GM23338 (cell line): ENCODE data around the gene HDDC3. TPM values are rescaled to one million over a fixed set of nuclear protein-coding genes. Genes with fewer than 3 reads are reported as not detected.

ENCODE experiments used
- ATAC-seq: fragments of 200-7000 bp; cut with Tn5 transposase; 3 replicates; pipeline ENCODE4 v1.9.1; 2020
- DNase-seq: peaks from one replicate; pipeline ENCODE4 v3.0.0-alpha.2; 2015; ENCODE audit warnings: low spot score
- H2AFZ ChIP-seq: fragments of 200-600 bp; sonication (generic); 2 replicates; pipeline ENCODE4 v1.8.0; 2016; ENCODE audit warnings: antibody characterized with exemption, mild to moderate bottlenecking, moderate library complexity
- H3F3A ChIP-seq: fragments of 200-600 bp; sonication (generic); replicated peaks from 2 replicates; pipeline ENCODE4 v1.8.0; 2017; ENCODE audit warnings: antibody characterized with exemption, mixed run types, low read depth
- H3K27ac ChIP-seq: fragments of 200-600 bp; sonication (generic); 2 replicates; pipeline ENCODE4 v1.6.1; 2016; ENCODE audit warnings: low read depth
- H3K27me3 ChIP-seq: fragments of 200-600 bp; sonication (generic); 2 replicates; pipeline ENCODE4 v1.8.0; 2016; ENCODE audit warnings: mild to moderate bottlenecking, mixed run types, moderate library complexity; ENCODE audit not compliant: insufficient read depth
- H3K36me3 ChIP-seq: fragments of 200-600 bp; sonication (generic); 2 replicates; pipeline ENCODE4 v1.8.0; 2016; ENCODE audit warnings: mild to moderate bottlenecking; ENCODE audit not compliant: insufficient read depth
- H3K4me1 ChIP-seq: fragments of 200-600 bp; sonication (generic); 2 replicates; pipeline ENCODE4 v1.8.0; 2016; ENCODE audit warnings: mild to moderate bottlenecking, moderate library complexity; ENCODE audit not compliant: insufficient read depth
- H3K4me2 ChIP-seq: fragments of 200-600 bp; sonication (generic); 2 replicates; pipeline ENCODE4 v1.7.1; 2017; ENCODE audit warnings: mixed run types
- H3K4me3 ChIP-seq: fragments of 200-600 bp; sonication (generic); 2 replicates; pipeline ENCODE4 v1.6.1; 2016; ENCODE audit warnings: mixed run types
- H3K79me2 ChIP-seq: fragments of 200-600 bp; sonication (generic); replicated peaks from 2 replicates; pipeline ENCODE4 v1.8.0; 2017; ENCODE audit warnings: mild to moderate bottlenecking; ENCODE audit not compliant: insufficient read depth
- H3K9me2 ChIP-seq: fragments of 200-600 bp; sonication (generic); 2 replicates; pipeline ENCODE4 v1.8.0; 2017; ENCODE audit not compliant: insufficient read depth
- H4K20me1 ChIP-seq: fragments of 200-600 bp; sonication (generic); replicated peaks from 2 replicates; pipeline ENCODE4 v1.8.0; 2017; ENCODE audit warnings: mild to moderate bottlenecking; ENCODE audit not compliant: insufficient read depth
- H3K27ac Mint-ChIP-seq: 2 replicates; pipeline ENCODE4 v1.8.0; 2020; ENCODE audit warnings: inconsistent platforms, mild to moderate bottlenecking, moderate library complexity, mixed read lengths
- H3K27me3 Mint-ChIP-seq: 3 replicates; pipeline ENCODE4 v1.8.0; 2022; ENCODE audit warnings: low read depth, mild to moderate bottlenecking, moderate library complexity, mixed read lengths, inconsistent platforms; ENCODE audit not compliant: insufficient read depth, poor library complexity
- H3K36me3 Mint-ChIP-seq: 3 replicates; pipeline ENCODE4 v1.8.0; 2021; ENCODE audit warnings: low read depth, mild to moderate bottlenecking, inconsistent platforms, moderate library complexity, mixed read lengths
- H3K4me1 Mint-ChIP-seq: 3 replicates; pipeline ENCODE4 v1.8.0; 2020; ENCODE audit warnings: mild to moderate bottlenecking, inconsistent platforms, mixed read lengths
- H3K4me3 Mint-ChIP-seq: 3 replicates; pipeline ENCODE4 v1.8.0; 2021; ENCODE audit warnings: moderate library complexity, mild to moderate bottlenecking, inconsistent platforms, mixed read lengths
- H3K9me3 Mint-ChIP-seq: 3 replicates; pipeline ENCODE4 v1.8.0; 2020; ENCODE audit warnings: moderate library complexity, mild to moderate bottlenecking, inconsistent platforms, mixed read lengths
- CREB1 ChIP-seq: fragments of 250-450 bp; sonication (Bioruptor Pico); IDR thresholded peaks from 2 replicates; pipeline ENCODE4 v1.5.0; 2020; ENCODE audit warnings: low read depth, mild to moderate bottlenecking, moderate library complexity
- EZH2phosphoT487 ChIP-seq: fragments of 200-600 bp; sonication (generic); IDR thresholded peaks from one replicate; pipeline ENCODE4 v1.8.1; 2018; ENCODE audit warnings: antibody characterized with exemption; ENCODE audit not compliant: unreplicated experiment
- NANOG ChIP-seq: IDR thresholded peaks from 2 replicates; pipeline ENCODE4 v1.6.1; 2016; ENCODE audit warnings: antibody characterized with exemption, borderline replicate concordance
- STAT1 ChIP-seq: IDR thresholded peaks from one replicate; pipeline ENCODE4 v1.6.1; 2016; ENCODE audit warnings: antibody characterized with exemption; ENCODE audit not compliant: unreplicated experiment
- ZNF114 ChIP-seq: fragments of 250-450 bp; sonication (Bioruptor Pico); IDR thresholded peaks from 2 replicates; pipeline ENCODE4 v1.5.0; 2020; ENCODE audit warnings: mild to moderate bottlenecking, moderate library complexity
- polyA plus RNA-seq: library from polyadenylated mRNA; unstranded; fragments of >200 nt; fragmentation: Nextera tagmentation; extraction: Ambion mirVana; gene quantifications from 2 replicates; pipeline ENCODE4 v1.2.1, GENCODE V29; 2016
- total RNA-seq: library from RNA; depleted of rRNA; stranded (reverse); fragments of >200 nt; shearing (Covaris generic); gene quantifications from 2 replicates; pipeline ENCODE4 v1.2.3, GENCODE V29; 2014
- TF ChIP-seq, protein P1 (sequence below): fragments of 250-450 bp; sonication (Bioruptor Pico); IDR thresholded peaks from 2 replicates; pipeline ENCODE4 v1.5.0; 2020; ENCODE audit warnings: mild to moderate bottlenecking, moderate library complexity
- TF ChIP-seq, protein P2 (sequence below): IDR thresholded peaks from 2 replicates; pipeline ENCODE4 v1.6.1; 2016; ENCODE audit warnings: antibody characterized with exemption

The HDDC3 gene
- total and polyA plus RNA-seq, 2 experiments from 2014 or later, result 17.4 to 19.0 TPM

DNA sequence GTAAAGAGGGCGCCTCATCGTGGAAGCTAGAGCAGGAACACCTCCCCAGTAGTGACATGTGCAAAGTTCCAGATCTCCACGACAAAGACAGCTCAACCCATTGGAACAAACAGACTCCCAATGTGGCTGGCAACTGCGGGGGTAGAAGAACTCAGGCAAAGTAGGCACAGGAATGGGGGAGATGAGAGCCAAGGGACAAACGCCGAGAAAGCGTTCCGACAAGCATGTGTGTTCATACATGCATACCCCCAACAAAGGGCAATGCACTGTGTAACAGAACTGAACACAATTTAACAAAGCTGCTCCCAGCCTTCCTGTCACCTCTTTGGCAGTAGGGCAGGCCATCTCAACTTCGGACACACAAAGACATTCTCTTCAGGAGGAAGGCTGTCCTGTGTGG, 33.9 kb upstream of the HDDC3 start:
- H3K79me2 ChIP-seq, result no peaks in the 10 kb centered on the region; the same call in 1 of the 2 replicates
- H3K27ac Mint-ChIP-seq, result no peak overlapping the region
- no peaks in the 10 kb centered on the region for H3K4me1 ChIP-seq
- no peaks in the 10 kb centered on the region for H3K27me3 ChIP-seq
- no peaks in the 10 kb centered on the region for H3K9me2 ChIP-seq
- H3K9me3 Mint-ChIP-seq, result no peaks in the 10 kb centered on the region
- H3K4me3 Mint-ChIP-seq, result no peak overlapping the region
- H2AFZ ChIP-seq, result no peak overlapping the region
- peaks cover 6% of the 10 kb centered on the region for H3K27me3 Mint-ChIP-seq
- no peak for TF ChIP-seq CREB1
- TF ChIP-seq ZNF114 (CRISPR knock-in tag), result no peak
- TF ChIP-seq NANOG, result no peak
- TF ChIP-seq STAT1, result no peak
- TF ChIP-seq, protein P1, sequence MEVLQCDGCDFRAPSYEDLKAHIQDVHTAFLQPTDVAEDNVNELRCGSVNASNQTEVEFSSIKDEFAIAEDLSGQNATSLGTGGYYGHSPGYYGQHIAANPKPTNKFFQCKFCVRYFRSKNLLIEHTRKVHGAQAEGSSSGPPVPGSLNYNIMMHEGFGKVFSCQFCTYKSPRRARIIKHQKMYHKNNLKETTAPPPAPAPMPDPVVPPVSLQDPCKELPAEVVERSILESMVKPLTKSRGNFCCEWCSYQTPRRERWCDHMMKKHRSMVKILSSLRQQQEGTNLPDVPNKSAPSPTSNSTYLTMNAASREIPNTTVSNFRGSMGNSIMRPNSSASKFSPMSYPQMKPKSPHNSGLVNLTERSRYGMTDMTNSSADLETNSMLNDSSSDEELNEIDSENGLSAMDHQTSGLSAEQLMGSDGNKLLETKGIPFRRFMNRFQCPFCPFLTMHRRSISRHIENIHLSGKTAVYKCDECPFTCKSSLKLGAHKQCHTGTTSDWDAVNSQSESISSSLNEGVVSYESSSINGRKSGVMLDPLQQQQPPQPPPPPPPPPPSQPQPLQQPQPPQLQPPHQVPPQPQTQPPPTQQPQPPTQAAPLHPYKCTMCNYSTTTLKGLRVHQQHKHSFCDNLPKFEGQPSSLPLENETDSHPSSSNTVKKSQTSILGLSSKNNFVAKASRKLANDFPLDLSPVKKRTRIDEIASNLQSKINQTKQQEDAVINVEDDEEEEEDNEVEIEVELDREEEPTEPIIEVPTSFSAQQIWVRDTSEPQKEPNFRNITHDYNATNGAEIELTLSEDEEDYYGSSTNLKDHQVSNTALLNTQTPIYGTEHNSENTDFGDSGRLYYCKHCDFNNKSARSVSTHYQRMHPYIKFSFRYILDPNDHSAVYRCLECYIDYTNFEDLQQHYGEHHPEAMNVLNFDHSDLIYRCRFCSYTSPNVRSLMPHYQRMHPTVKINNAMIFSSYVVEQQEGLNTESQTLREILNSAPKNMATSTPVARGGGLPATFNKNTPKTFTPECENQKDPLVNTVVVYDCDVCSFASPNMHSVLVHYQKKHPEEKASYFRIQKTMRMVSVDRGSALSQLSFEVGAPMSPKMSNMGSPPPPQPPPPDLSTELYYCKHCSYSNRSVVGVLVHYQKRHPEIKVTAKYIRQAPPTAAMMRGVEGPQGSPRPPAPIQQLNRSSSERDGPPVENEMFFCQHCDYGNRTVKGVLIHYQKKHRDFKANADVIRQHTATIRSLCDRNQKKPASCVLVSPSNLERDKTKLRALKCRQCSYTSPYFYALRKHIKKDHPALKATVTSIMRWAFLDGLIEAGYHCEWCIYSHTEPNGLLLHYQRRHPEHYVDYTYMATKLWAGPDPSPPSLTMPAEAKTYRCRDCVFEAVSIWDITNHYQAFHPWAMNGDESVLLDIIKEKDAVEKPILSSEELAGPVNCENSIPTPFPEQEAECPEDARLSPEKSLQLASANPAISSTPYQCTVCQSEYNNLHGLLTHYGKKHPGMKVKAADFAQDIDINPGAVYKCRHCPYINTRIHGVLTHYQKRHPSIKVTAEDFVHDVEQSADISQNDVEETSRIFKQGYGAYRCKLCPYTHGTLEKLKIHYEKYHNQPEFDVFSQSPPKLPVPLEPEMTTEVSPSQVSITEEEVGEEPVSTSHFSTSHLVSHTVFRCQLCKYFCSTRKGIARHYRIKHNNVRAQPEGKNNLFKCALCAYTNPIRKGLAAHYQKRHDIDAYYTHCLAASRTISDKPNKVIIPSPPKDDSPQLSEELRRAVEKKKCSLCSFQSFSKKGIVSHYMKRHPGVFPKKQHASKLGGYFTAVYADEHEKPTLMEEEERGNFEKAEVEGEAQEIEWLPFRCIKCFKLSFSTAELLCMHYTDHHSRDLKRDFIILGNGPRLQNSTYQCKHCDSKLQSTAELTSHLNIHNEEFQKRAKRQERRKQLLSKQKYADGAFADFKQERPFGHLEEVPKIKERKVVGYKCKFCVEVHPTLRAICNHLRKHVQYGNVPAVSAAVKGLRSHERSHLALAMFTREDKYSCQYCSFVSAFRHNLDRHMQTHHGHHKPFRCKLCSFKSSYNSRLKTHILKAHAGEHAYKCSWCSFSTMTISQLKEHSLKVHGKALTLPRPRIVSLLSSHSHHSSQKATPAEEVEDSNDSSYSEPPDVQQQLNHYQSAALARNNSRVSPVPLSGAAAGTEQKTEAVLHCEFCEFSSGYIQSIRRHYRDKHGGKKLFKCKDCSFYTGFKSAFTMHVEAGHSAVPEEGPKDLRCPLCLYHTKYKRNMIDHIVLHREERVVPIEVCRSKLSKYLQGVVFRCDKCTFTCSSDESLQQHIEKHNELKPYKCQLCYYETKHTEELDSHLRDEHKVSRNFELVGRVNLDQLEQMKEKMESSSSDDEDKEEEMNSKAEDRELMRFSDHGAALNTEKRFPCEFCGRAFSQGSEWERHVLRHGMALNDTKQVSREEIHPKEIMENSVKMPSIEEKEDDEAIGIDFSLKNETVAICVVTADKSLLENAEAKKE (CRISPR knock-in tag), result no peak
- TF ChIP-seq EZH2phosphoT487, result no peak
- TF ChIP-seq, protein P2, sequence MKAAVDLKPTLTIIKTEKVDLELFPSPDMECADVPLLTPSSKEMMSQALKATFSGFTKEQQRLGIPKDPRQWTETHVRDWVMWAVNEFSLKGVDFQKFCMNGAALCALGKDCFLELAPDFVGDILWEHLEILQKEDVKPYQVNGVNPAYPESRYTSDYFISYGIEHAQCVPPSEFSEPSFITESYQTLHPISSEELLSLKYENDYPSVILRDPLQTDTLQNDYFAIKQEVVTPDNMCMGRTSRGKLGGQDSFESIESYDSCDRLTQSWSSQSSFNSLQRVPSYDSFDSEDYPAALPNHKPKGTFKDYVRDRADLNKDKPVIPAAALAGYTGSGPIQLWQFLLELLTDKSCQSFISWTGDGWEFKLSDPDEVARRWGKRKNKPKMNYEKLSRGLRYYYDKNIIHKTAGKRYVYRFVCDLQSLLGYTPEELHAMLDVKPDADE, result no peak
- no peak overlapping the region for H3K4me3 ChIP-seq
- peaks cover 6% of the 10 kb centered on the region; the same call in 1 of the 2 replicates for H3F3A ChIP-seq
- ATAC-seq (no peak), DNase-seq (no peak)
- peaks cover 68% of the 10 kb centered on the region for H3K36me3 ChIP-seq
- no peaks in the 10 kb centered on the region for H3K4me1 Mint-ChIP-seq
- H3K36me3 Mint-ChIP-seq, result peaks cover 88% of the 10 kb centered on the region
- peaks cover 23% of the 10 kb centered on the region for H4K20me1 ChIP-seq
- H3K4me2 ChIP-seq, result no peak overlapping the region
- no peak overlapping the region for H3K27ac ChIP-seq
